ENCODE data around the gene PARD3. TPM values are rescaled to one million over a fixed set of nuclear protein-coding genes. Genes with fewer than 3 reads are reported as not detected.

Gene PARD3
- total and polyA plus RNA-seq, 10 of the 15 experiments (the other 5 are each of a cell fraction or from before 2014, with no cell fraction given) = 2.6 to 43.1 (median 13.9) TPM

DNA sequence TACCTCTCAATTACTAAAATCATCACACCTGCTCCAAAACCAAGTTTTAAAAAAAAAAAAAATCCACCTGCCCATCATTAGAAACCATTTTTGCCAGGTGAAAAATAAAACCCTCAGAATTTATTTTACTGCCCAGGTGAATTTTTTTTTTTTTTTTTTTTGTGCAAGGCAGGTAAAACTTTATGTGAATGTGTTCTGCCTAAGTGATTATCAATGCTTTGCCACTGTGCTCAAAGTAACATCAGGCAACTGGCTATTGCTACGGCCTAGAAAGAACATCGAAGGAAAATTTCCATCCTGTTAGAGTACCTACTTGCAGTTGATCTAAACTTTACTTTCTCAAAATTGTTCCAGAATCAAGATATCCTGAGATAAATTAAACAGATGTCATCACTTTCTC lies 512.1 kb downstream of the PARD3 start:
- H3K27ac ChIP-seq (ENCODE audit: control insufficient read depth, insufficient read depth) = no peak overlapping the region
- CTCF ChIA-PET = interaction anchor here (0.6 to 3.2 kb wide), 4 partner anchors 10 to 44 kb away, joined by 3 to 8 read pairs (median 5); no protein-coding TSS in a partner anchor
- TF ChIP-seq SMAD1 (IDR thresholded peaks at IDR 0.05; ENCODE audit: low read depth, partially characterized antibody) = no peak
- TF ChIP-seq FOXK2 (IDR thresholded peaks at IDR 0.05) = no peak
- TF ChIP-seq ZNF384 (IDR thresholded peaks at IDR 0.05; ENCODE audit: borderline replicate concordance, low read depth, low read length) = 0 out of 2 replicates have a peak, but pooled peaks have one; percentile 10
- TF ChIP-seq, protein P1, sequence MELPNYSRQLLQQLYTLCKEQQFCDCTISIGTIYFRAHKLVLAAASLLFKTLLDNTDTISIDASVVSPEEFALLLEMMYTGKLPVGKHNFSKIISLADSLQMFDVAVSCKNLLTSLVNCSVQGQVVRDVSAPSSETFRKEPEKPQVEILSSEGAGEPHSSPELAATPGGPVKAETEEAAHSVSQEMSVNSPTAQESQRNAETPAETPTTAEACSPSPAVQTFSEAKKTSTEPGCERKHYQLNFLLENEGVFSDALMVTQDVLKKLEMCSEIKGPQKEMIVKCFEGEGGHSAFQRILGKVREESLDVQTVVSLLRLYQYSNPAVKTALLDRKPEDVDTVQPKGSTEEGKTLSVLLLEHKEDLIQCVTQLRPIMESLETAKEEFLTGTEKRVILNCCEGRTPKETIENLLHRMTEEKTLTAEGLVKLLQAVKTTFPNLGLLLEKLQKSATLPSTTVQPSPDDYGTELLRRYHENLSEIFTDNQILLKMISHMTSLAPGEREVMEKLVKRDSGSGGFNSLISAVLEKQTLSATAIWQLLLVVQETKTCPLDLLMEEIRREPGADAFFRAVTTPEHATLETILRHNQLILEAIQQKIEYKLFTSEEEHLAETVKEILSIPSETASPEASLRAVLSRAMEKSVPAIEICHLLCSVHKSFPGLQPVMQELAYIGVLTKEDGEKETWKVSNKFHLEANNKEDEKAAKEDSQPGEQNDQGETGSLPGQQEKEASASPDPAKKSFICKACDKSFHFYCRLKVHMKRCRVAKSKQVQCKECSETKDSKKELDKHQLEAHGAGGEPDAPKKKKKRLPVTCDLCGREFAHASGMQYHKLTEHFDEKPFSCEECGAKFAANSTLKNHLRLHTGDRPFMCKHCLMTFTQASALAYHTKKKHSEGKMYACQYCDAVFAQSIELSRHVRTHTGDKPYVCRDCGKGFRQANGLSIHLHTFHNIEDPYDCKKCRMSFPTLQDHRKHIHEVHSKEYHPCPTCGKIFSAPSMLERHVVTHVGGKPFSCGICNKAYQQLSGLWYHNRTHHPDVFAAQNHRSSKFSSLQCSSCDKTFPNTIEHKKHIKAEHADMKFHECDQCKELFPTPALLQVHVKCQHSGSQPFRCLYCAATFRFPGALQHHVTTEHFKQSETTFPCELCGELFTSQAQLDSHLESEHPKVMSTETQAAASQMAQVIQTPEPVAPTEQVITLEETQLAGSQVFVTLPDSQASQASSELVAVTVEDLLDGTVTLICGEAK (IDR thresholded peaks at IDR 0.05; ENCODE audit: borderline replicate concordance) = peak; percentile 62
- TF ChIP-seq EGR1 (IDR thresholded peaks at IDR 0.05; ENCODE audit: borderline replicate concordance in 1 of 2, low read depth in 2 of 2, low read length in 2 of 2) = no peak
- no peak for TF ChIP-seq POLR2AphosphoS2 (IDR thresholded peaks at IDR 0.05; ENCODE audit: low read depth, low read length)
- H3K4me2 ChIP-seq (ENCODE audit: control insufficient read depth, insufficient read depth) = no peak overlapping the region
- DNase-seq (ENCODE audit: low read depth, low spot score) = no peak
- RAD21 ChIA-PET (ENCODE audit: unreplicated experiment) = interaction anchor here (1.1 to 2.4 kb wide), 2 partner anchors 11 to 30 kb away, joined by 3 to 9 read pairs; no protein-coding TSS in a partner anchor
- H4K20me1 ChIP-seq (ENCODE audit: control insufficient read depth, insufficient read depth) = no peaks in the 10 kb centered on the region
- H3K9ac ChIP-seq (ENCODE audit: control insufficient read depth, insufficient read depth, low read length) = no peak overlapping the region
- no peak overlapping the region for H2AFZ ChIP-seq (ENCODE audit: control insufficient read depth, low read depth, low read length)
- H3K36me3 ChIP-seq (ENCODE audit: control insufficient read depth in 2 of 2, insufficient read depth in 2 of 2, low read length in 1 of 2) = no peaks in the 10 kb centered on the region
- H3K4me3 ChIP-seq = no peak overlapping the region
- no peaks in the 10 kb centered on the region for H3K9me3 ChIP-seq (replicated peaks; ENCODE audit: control insufficient read depth, insufficient read depth, low read length)
- in situ Hi-C loops (cut with MboI) = no loop called here
- SMC1A ChIA-PET (ENCODE audit: uncharacterized antibody, unreplicated experiment) = interaction anchor here (0.6 to 2.5 kb wide), 8 partner anchors 10 to 971 kb away, joined by 3 to 6 read pairs (median 4); no protein-coding TSS in a partner anchor
- no peak for FAIRE-seq
- 42% methylated on average over 2 of the region's 2 CpGs for WGBS (ENCODE audit: insufficient coverage, insufficient replicate concordance, low lambda C conversion rate, missing lambda C conversion rate)
- no peaks in the 10 kb centered on the region for H3K79me2 ChIP-seq (ENCODE audit: control insufficient read depth, insufficient read depth, low read length)
- no peaks in the 10 kb centered on the region for H3K27me3 ChIP-seq (replicated peaks in 1 of 2; ENCODE audit: control insufficient read depth in 2 of 2, insufficient read depth in 2 of 2, low read length in 1 of 2)
- POLR2A ChIA-PET = interaction anchor here (0.7 kb wide), 1 partner anchor 141 kb away, joined by 3 read pairs; no protein-coding TSS in a partner anchor
- no TSS peak for BruUV-seq (replicated peaks)
- intact Hi-C loops (cut with micrococcal nuclease; ENCODE audit: unreplicated experiment) = loop anchor here (10.0 kb wide), 2 partner anchors 158 to 332 kb away; no protein-coding TSS in a partner anchor
- no peak for ATAC-seq
- no peaks in the 10 kb centered on the region for H3K4me1 ChIP-seq (ENCODE audit: control insufficient read depth, insufficient read depth, low read length)

Measured in GM12878 (cell line).